A549 (cell line): ENCODE measurements around the gene ZNF79. TPM values are rescaled to one million over a fixed set of nuclear protein-coding genes. Genes with fewer than 3 reads are reported as not detected.

Experiments used
- ATAC-seq, 2 experiments: fragments of 200-7000 bp in 1 of 2; fragments of >200 bp in 1 of 2; cut with Nextera tagmentation in 1 of 2; cut with Tn5 transposase in 1 of 2; 3 replicates each; pipeline versions ENCODE4 v1.8.0 to v1.9.1; 2018 to 2020; ENCODE audit warnings: mild to moderate bottlenecking in 1 of 2, moderate library complexity in 1 of 2
- CTCF ChIA-PET: fragments of 300-600 bp; sonication (Branson Sonifier 250); formaldehyde crosslinking; extraction: SDS; loops from one replicate; lab custom pipeline; 2021; ENCODE audit warnings: antibody characterized with exemption, inconsistent platforms; lab: Yijun Ruan, JAX
- POLR2A ChIA-PET: fragments of 350-600 bp; formaldehyde crosslinking; extraction: SDS; loops from one replicate; lab custom pipeline; 2021; ENCODE audit warnings: antibody characterized with exemption, inconsistent platforms; lab: Yijun Ruan, JAX
- DNase-seq, 2 experiments: peaks; one replicate each; pipeline versions ENCODE4 v3.0.0 to v3.0.0-alpha.2; 2011 to 2016; ENCODE audit warnings: low read depth in 1 of 2, low spot score in 1 of 2
- FAIRE-seq: peaks from 2 replicates; lab custom pipeline; 2011; peaks lifted over from hg19 to GRCh38; lab: Jason Lieb, UNC
- H3K27ac ChIP-seq, 2 experiments: fragments of >200 bp; sonication (Bioruptor Twin); formaldehyde crosslinking; 3 replicates each; pipeline ENCODE4 v1.5.1; 2016 to 2017
- H3K4me1 ChIP-seq: fragments of >200 bp; sonication (Bioruptor Twin); formaldehyde crosslinking; 3 replicates; pipeline ENCODE4 v1.6.1; 2016
- H3K4me2 ChIP-seq: fragments of >200 bp; sonication (Bioruptor Twin); formaldehyde crosslinking; 3 replicates; pipeline ENCODE4 v1.6.1; 2016
- H3K4me3 ChIP-seq: fragments of >200 bp; sonication (Bioruptor Twin); formaldehyde crosslinking; 3 replicates; pipeline ENCODE4 v1.5.1; 2016
- H3K9me3 ChIP-seq: fragments of >200 bp; sonication (Bioruptor Twin); formaldehyde crosslinking; 3 replicates; pipeline ENCODE4 v1.6.1; 2016
- ATOH8 ChIP-seq: fragments of 250-450 bp; sonication (Bioruptor Pico); IDR thresholded peaks from 2 replicates; pipeline ENCODE4 v1.5.0; 2020; ENCODE audit warnings: low read depth, mild to moderate bottlenecking, moderate library complexity
- BHLHE40 ChIP-seq: IDR thresholded peaks from 2 replicates; pipeline ENCODE4 v1.6.1; 2012; ENCODE audit warnings: low read depth, low read length, inconsistent platforms
- CHD2 ChIP-seq: fragments of 150-350 bp; IDR thresholded peaks from 2 replicates; pipeline ENCODE4 v1.6.1; 2014; ENCODE audit warnings: low read length; ENCODE audit not compliant: partially characterized antibody
- CTCF ChIP-seq: fragments of >200 bp; sonication (Bioruptor Twin); formaldehyde crosslinking; IDR thresholded peaks from 3 replicates; pipeline ENCODE4 v1.5.1; 2016
- FOSB ChIP-seq: fragments of 250-450 bp; sonication (Bioruptor Pico); IDR thresholded peaks from 2 replicates; pipeline ENCODE4 v1.5.0; 2020; ENCODE audit warnings: mild to moderate bottlenecking, moderate library complexity
- FOXS1 ChIP-seq: fragments of 250-450 bp; sonication (Bioruptor Pico); IDR thresholded peaks from 2 replicates; pipeline ENCODE4 v1.5.0; 2020; ENCODE audit warnings: mild to moderate bottlenecking, moderate library complexity
- GATA3 ChIP-seq: IDR thresholded peaks from 2 replicates; pipeline ENCODE4 v1.6.1; 2012; ENCODE audit warnings: borderline replicate concordance
- JUN ChIP-seq, 2 experiments: fragments of >200 bp; sonication (Bioruptor Twin); formaldehyde crosslinking; IDR thresholded peaks; 2 replicates in 1 of 2; 3 replicates in 1 of 2; pipeline ENCODE4 v1.6.1; 2016 to 2017
- JUNB ChIP-seq: fragments of >200 bp; sonication (Bioruptor Twin); formaldehyde crosslinking; IDR thresholded peaks from 2 replicates; pipeline ENCODE4 v1.6.1; 2016
- KDM5A ChIP-seq: fragments of 200-600 bp; sonication (generic); IDR thresholded peaks from 2 replicates; pipeline ENCODE4 v1.6.1; 2016; ENCODE audit warnings: antibody characterized with exemption, mild to moderate bottlenecking
- NFE2L2 ChIP-seq: fragments of 150-350 bp; conservative IDR thresholded peaks from 2 replicates; pipeline ENCODE4 v1.6.1; 2014; ENCODE audit warnings: low read length
- PHF8 ChIP-seq: fragments of 200-600 bp; sonication (generic); IDR thresholded peaks from 2 replicates; pipeline ENCODE4 v1.6.1; 2016; ENCODE audit warnings: low read depth, mild to moderate bottlenecking, antibody characterized with exemption, moderate library complexity, borderline replicate concordance
- POLR2AphosphoS2 ChIP-seq: conservative IDR thresholded peaks from 2 replicates; pipeline ENCODE4 v1.6.1; 2012; ENCODE audit warnings: low read length, improper control_type of control experiment, inconsistent platforms
- REST ChIP-seq: fragments of 200-600 bp; sonication (generic); IDR thresholded peaks from 2 replicates; pipeline ENCODE4 v1.6.1; 2016; ENCODE audit warnings: antibody characterized with exemption, mild to moderate bottlenecking, moderate library complexity
- RFX5 ChIP-seq: fragments of 450-650 bp; IDR thresholded peaks from 2 replicates; pipeline ENCODE4 v1.7.1; 2014; ENCODE audit warnings: antibody characterized with exemption, mild to moderate bottlenecking, moderate library complexity
- SREBF2 ChIP-seq: fragments of 450-650 bp; IDR thresholded peaks from 2 replicates; pipeline ENCODE4 v1.6.1; 2014; ENCODE audit warnings: mild to moderate bottlenecking, moderate library complexity
- TFCP2L1 ChIP-seq: fragments of 250-450 bp; sonication (Bioruptor Pico); IDR thresholded peaks from 2 replicates; pipeline ENCODE4 v1.5.0; 2021; ENCODE audit warnings: mild to moderate bottlenecking
- USF2 ChIP-seq: fragments of 450-650 bp; IDR thresholded peaks from 2 replicates; pipeline ENCODE4 v1.6.1; 2014; ENCODE audit warnings: antibody characterized with exemption
- ZNF302 ChIP-seq: fragments of 250-450 bp; sonication (Bioruptor Pico); IDR thresholded peaks from 2 replicates; pipeline ENCODE4 v1.9.0; 2021; ENCODE audit warnings: inconsistent platforms, mild to moderate bottlenecking, moderate library complexity
- WGBS: methylation state at CpG from one replicate; pipeline ENCODE4 v1.1.6; 2017; ENCODE audit errors: missing lambda C conversion rate; 5-methylcytosine and 5-hydroxymethylcytosine counted together
- polyA plus RNA-seq, 4 experiments: library from polyadenylated mRNA; depleted of rRNA in 3 of 4; stranded (reverse); fragments of >200 nt; fragmentation: RNase III in 1 of 4; extraction: RNeasy Plus Mini Kit Qiagen cat#74134 plus additional on column Dnase treatment in 1 of 4; gene quantifications; 2 replicates in 3 of 4; 3 replicates in 1 of 4; pipeline ENCODE4 v1.2.3, GENCODE V29; 2011 to 2017

ZNF79 gene
- polyA plus RNA-seq, 2 of the 4 experiments (the other 2 are of a cell fraction), result 4.9 to 5.7 TPM

- no peak for DNase-seq
- no peak overlapping the region for H3K4me2 ChIP-seq
- TF ChIP-seq NFE2L2 (no peak), RFX5 (no peak), SREBF2 (no peak), JUNB (no peak), ZNF302 (no peak), USF2 (no peak), CTCF (no peak), BHLHE40 (no peak), CHD2 (no peak), FOSB (CRISPR knock-in tag) (no peak), ATOH8 (CRISPR knock-in tag) (no peak), JUN (IDR thresholded peaks at IDR 0.05) (no peak), FOXS1 (no peak), POLR2AphosphoS2 (no peak)
- H3K4me1 ChIP-seq, result no peaks in the 10 kb centered on the region
- CTCF ChIA-PET, result interaction anchor here (0.6 to 2.4 kb wide), 9 partner anchors 8 to 639 kb away, joined by 3 to 9 read pairs (median 4); partner anchors contain the start of gene TOR2A
- H3K9me3 ChIP-seq, result no peaks in the 10 kb centered on the region
- FAIRE-seq, result no peak
- 91% methylated on average over 10 of the region's 10 CpGs for WGBS
- H3K27ac ChIP-seq, result no peak overlapping the region
- POLR2A ChIA-PET, result no interaction called here
- peak in 1 of 2 experiments; percentile 30; a peak in 2 of 6 replicates for ATAC-seq
- no peak overlapping the region for H3K4me3 ChIP-seq
Measured at GRCh38 chr9:127473501-127473900, 49.3 kb downstream of the ZNF79 start.

- POLR2A ChIA-PET, result no interaction called here
- FAIRE-seq (no peak), ATAC-seq (peak; percentile 22 to 30; a peak in 2 of 6 replicates), DNase-seq (no peak)
- WGBS, result 96% methylated on average over 4 of the region's 4 CpGs
- no peak overlapping the region for H3K27ac ChIP-seq
- H3K4me2 ChIP-seq, result no peak overlapping the region
- CTCF ChIA-PET, result interaction anchor here (0.6 to 2.4 kb wide), 8 partner anchors 8 to 590 kb away, joined by 3 to 9 read pairs (median 4); partner anchors contain the start of gene TOR2A
- H3K4me3 ChIP-seq, result no peak overlapping the region
- TF ChIP-seq KDM5A (no peak), TFCP2L1 (no peak), PHF8 (no peak), USF2 (no peak), GATA3 (no peak), REST (no peak), CTCF (no peak)
- H3K4me1 ChIP-seq, result no peaks in the 10 kb centered on the region
- no peaks in the 10 kb centered on the region for H3K9me3 ChIP-seq
Measured at GRCh38 chr9:127473932-127474331, 49.8 kb downstream of the ZNF79 start.
